Loucy (cell line): ENCODE measurements around the gene SPDEF.

Experiments
- H2AFZ ChIP-seq: fragments of 200-600 bp; sonication (generic); 2 replicates; pipeline ENCODE4 v1.6.0; 2016; ENCODE audit warnings: antibody characterized with exemption, mild to moderate bottlenecking, low read length, moderate library complexity
- H3F3A ChIP-seq: fragments of 200-600 bp; 2 replicates; pipeline ENCODE4 v1.6.0; 2016; ENCODE audit warnings: antibody characterized with exemption, low read depth, mild to moderate bottlenecking
- H3K27me3 ChIP-seq: fragments of 200-600 bp; sonication (generic); 2 replicates; pipeline ENCODE4 v1.6.1; 2014; ENCODE audit warnings: low read length, mild to moderate bottlenecking; ENCODE audit not compliant: insufficient read depth, poor library complexity, severe bottlenecking
- H3K36me3 ChIP-seq: fragments of 200-600 bp; sonication (generic); 2 replicates; pipeline ENCODE4 v1.6.1; 2016; ENCODE audit warnings: low read length; ENCODE audit not compliant: insufficient read depth
- H3K4me1 ChIP-seq: fragments of 200-600 bp; sonication (generic); 2 replicates; pipeline ENCODE4 v1.5.1; 2014; ENCODE audit warnings: low read length, mild to moderate bottlenecking; ENCODE audit not compliant: insufficient read depth, poor library complexity, severe bottlenecking
- H3K4me2 ChIP-seq: fragments of 200-600 bp; sonication (generic); 2 replicates; pipeline ENCODE4 v1.6.0; 2014; ENCODE audit warnings: antibody characterized with exemption, low read length, low read depth, mild to moderate bottlenecking; ENCODE audit not compliant: poor library complexity, severe bottlenecking
- H3K4me3 ChIP-seq: fragments of 200-600 bp; sonication (generic); 2 replicates; pipeline ENCODE4 v1.5.1; 2014; ENCODE audit warnings: low read length, mild to moderate bottlenecking, mixed read lengths; ENCODE audit not compliant: poor library complexity, severe bottlenecking
- H3K79me2 ChIP-seq: fragments of 200-600 bp; sonication (generic); 2 replicates; pipeline ENCODE4 v1.6.1; 2014; ENCODE audit warnings: low read length; ENCODE audit not compliant: insufficient read depth
- H3K9ac ChIP-seq: fragments of 200-600 bp; sonication (generic); 2 replicates; pipeline ENCODE4 v1.6.0; 2014; ENCODE audit warnings: mild to moderate bottlenecking, low read depth, low read length, moderate library complexity; ENCODE audit not compliant: poor library complexity, severe bottlenecking
- H3K9me2 ChIP-seq: fragments of 200-600 bp; sonication (generic); replicated peaks from 2 replicates; pipeline ENCODE4 v1.6.1; 2016; ENCODE audit warnings: low read depth, low read length, mixed read lengths
- H3K9me3 ChIP-seq: fragments of 200-600 bp; sonication (generic); 2 replicates; pipeline ENCODE4 v1.6.1; 2014; ENCODE audit warnings: mild to moderate bottlenecking, antibody characterized with exemption, low read length, low read depth; ENCODE audit not compliant: insufficient read depth
- H4K20me1 ChIP-seq: fragments of 200-600 bp; sonication (generic); 2 replicates; pipeline ENCODE4 v1.6.0; 2014; ENCODE audit warnings: antibody characterized with exemption, low read length, mild to moderate bottlenecking; ENCODE audit not compliant: insufficient read depth, poor library complexity, severe bottlenecking
- EZH2phosphoT487 ChIP-seq: fragments of 200-600 bp; IDR thresholded peaks from 2 replicates; pipeline ENCODE4 v1.6.1; 2018; ENCODE audit warnings: antibody characterized with exemption, mild to moderate bottlenecking, moderate library complexity, borderline replicate concordance
- TF ChIP-seq, protein P1 (sequence below): fragments of 200-600 bp; sonication (generic); conservative IDR thresholded peaks from 2 replicates; pipeline ENCODE4 v1.5.1; 2014; ENCODE audit warnings: mild to moderate bottlenecking, antibody characterized with exemption, low read length

The SPDEF gene

DNA sequence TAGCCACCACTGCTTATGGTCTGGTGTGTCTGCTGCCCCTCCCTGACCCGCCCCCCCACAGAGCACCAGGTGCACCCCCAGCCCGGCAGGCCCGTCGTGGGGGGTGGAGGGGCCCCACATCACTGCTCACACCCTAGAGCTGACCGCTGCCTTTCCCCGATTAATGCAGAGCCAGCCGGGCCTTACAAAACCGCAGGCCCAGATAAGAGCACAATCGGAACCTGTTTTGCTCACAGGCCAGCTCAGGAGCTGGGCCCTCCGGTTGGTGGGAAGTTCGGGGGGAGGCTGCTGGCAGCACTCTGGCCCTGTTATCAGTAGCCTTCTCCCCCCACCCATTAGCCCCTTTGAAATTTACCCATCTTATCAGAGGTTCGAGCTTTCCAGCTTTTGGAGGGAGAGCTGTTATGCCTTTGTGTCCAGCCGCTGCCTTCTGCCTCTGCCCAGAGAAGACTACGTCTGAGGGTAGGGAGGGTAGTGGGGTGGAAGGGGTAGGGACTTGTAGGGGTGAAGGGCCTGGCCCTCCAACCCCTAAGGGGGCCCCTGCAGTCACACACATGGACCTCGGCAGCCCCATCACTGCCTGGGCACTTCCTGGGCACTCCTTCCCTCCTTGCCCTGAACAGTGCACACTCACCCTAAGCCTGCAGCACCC is 6.9 kb upstream of the SPDEF start:
- Histone ChIP-seq H3F3A (no peaks in the 10 kb centered on the region), H3K4me1 (no peaks in the 10 kb centered on the region), H3K4me2 (no peak overlapping the region), H3K36me3 (no peaks in the 10 kb centered on the region), H4K20me1 (no peaks in the 10 kb centered on the region), H2AFZ (no peak overlapping the region), H3K9ac (no peak overlapping the region), H3K9me2 (no peaks in the 10 kb centered on the region), H3K4me3 (no peak overlapping the region), H3K79me2 (no peaks in the 10 kb centered on the region), H3K27me3 (no peaks in the 10 kb centered on the region), H3K9me3 (no peaks in the 10 kb centered on the region)
- TF ChIP-seq, protein P1, sequence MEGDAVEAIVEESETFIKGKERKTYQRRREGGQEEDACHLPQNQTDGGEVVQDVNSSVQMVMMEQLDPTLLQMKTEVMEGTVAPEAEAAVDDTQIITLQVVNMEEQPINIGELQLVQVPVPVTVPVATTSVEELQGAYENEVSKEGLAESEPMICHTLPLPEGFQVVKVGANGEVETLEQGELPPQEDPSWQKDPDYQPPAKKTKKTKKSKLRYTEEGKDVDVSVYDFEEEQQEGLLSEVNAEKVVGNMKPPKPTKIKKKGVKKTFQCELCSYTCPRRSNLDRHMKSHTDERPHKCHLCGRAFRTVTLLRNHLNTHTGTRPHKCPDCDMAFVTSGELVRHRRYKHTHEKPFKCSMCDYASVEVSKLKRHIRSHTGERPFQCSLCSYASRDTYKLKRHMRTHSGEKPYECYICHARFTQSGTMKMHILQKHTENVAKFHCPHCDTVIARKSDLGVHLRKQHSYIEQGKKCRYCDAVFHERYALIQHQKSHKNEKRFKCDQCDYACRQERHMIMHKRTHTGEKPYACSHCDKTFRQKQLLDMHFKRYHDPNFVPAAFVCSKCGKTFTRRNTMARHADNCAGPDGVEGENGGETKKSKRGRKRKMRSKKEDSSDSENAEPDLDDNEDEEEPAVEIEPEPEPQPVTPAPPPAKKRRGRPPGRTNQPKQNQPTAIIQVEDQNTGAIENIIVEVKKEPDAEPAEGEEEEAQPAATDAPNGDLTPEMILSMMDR, result no peak
- no peak for TF ChIP-seq EZH2phosphoT487

- no peaks in the 10 kb centered on the region for H3K27me3 ChIP-seq
- TF ChIP-seq, protein P1, result no peak
- TF ChIP-seq EZH2phosphoT487, result no peak
- H4K20me1 ChIP-seq, result no peaks in the 10 kb centered on the region
- no peak overlapping the region for H3K9ac ChIP-seq
- no peaks in the 10 kb centered on the region for H3K9me2 ChIP-seq
- no peaks in the 10 kb centered on the region for H3K36me3 ChIP-seq
- no peaks in the 10 kb centered on the region for H3K4me1 ChIP-seq
- H3K9me3 ChIP-seq, result no peaks in the 10 kb centered on the region
- no peaks in the 10 kb centered on the region for H3K79me2 ChIP-seq
- H3F3A ChIP-seq, result no peaks in the 10 kb centered on the region
- no peak overlapping the region for H3K4me3 ChIP-seq
- H2AFZ ChIP-seq, result no peak overlapping the region
- no peak overlapping the region for H3K4me2 ChIP-seq
Observed at GRCh38 chr6:34562350-34562749, 6.2 kb upstream of the SPDEF start.

DNA sequence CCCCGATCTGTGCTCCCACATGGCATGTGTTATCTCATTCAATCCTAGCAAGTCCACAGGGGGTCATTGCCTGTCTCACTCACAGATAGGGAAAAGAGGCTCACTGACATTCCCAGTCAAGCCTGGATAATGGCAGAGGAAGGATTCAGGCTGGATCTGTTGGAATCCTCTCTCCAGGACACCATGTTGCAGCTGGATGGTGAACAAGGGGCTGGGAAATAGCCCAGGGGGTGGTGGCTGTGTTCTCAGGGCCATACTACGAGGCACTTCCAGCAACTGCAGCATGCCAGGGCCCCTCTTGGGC is 5.0 kb upstream of the SPDEF start:
- TF ChIP-seq EZH2phosphoT487, result no peak
- TF ChIP-seq, protein P1, result no peak
- Histone ChIP-seq H3F3A (no peaks in the 10 kb centered on the region), H3K9ac (no peak overlapping the region), H3K36me3 (no peaks in the 10 kb centered on the region), H3K4me1 (no peaks in the 10 kb centered on the region), H3K79me2 (no peaks in the 10 kb centered on the region), H3K4me2 (no peak overlapping the region), H2AFZ (no peak overlapping the region), H3K9me3 (no peaks in the 10 kb centered on the region), H3K4me3 (no peak overlapping the region), H4K20me1 (no peaks in the 10 kb centered on the region), H3K9me2 (no peaks in the 10 kb centered on the region), H3K27me3 (no peaks in the 10 kb centered on the region)
